ENCODE measurements around the gene ZNF431. TPM values are rescaled to one million over a fixed set of nuclear protein-coding genes. Genes with fewer than 3 reads are reported as not detected.
A peak's percentile ranks its signal among the peaks of the same experiment; 100 is the strongest.
"Not testable (repeated sequence)": the region's sequence is repeated elsewhere in the genome, so short reads cannot be mapped to it uniquely, and the experiment has no call there.

The ZNF431 gene
- total RNA-seq, 2 experiments from 2014 or later, result 16.0 to 20.2 TPM

GRCh38 chr19:21133633-21134032 is 8.2 kb upstream of the ZNF431 start:
- Mint-ChIP-seq H3K27ac (no peak overlapping the region), H3K27me3 (peaks cover 3% of the 10 kb centered on the region), H3K36me3 (no peaks in the 10 kb centered on the region), H3K4me1 (no peaks in the 10 kb centered on the region), H3K9me3 (peaks cover 5% of the 10 kb centered on the region), H3K4me3 (no peak overlapping the region)
- DNase-seq, result no peak

DNA sequence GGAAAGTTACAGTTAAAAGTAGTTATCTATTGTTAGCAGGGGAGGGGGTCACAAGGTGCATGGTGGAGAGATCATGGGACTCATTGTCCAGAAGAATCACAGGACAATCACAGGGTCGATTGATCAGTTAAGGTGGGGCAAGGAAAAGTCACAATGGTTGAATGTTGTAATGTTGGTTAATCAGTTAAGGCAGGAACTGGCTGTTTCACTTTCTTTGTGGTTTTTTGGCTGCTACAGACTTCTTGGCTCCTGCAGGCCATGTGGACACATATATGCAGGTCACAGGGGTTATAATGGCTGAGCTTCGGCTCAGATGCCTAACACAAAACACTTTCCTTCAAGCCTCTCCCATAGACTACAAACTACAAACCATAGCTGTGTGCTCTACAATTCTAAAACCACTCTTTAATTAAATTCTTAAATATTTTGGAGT is 6.9 kb upstream of the ZNF431 start:
- Mint-ChIP-seq H3K27me3 (peaks cover 3% of the 10 kb centered on the region), H3K27ac (no peak overlapping the region), H3K9me3 (peaks cover 5% of the 10 kb centered on the region), H3K36me3 (no peaks in the 10 kb centered on the region), H3K4me3 (no peak overlapping the region), H3K4me1 (no peaks in the 10 kb centered on the region)
- DNase-seq, result no peak

- Mint-ChIP-seq H3K4me3 (no peak overlapping the region), H3K9me3 (peaks cover under 1% of the 10 kb centered on the region)
- DNase-seq, result no peak
These were observed 6.4 kb upstream of the ZNF431 start for GRCh38 chr19:21135433-21135832.

DNA sequence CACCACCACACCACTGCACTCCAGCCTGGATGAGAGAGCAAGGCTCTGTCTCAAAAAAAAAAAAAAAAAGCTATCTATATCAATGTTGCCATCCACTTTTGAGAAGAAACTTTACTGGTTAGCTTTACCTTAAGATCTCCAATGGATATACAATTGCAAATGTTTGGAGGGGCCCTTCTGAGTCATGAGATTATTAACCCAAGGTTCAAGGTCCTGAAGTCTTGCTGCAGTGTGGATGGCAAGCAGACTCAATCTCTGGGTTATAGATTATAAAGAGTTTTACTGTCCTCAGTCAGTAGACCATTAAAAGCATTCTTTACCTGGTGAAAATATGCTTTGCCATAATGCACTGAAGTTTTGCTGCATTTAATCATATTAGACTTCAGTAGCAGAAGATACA is 3.7 kb upstream of the ZNF431 start:
- H3K4me1 Mint-ChIP-seq, result peaks cover 9% of the 10 kb centered on the region
- no peak for DNase-seq
- H3K27me3 Mint-ChIP-seq, result peaks cover 3% of the 10 kb centered on the region
- no peaks in the 10 kb centered on the region for H3K9me3 Mint-ChIP-seq
- no peak overlapping the region for H3K4me3 Mint-ChIP-seq
- no peak overlapping the region for H3K27ac Mint-ChIP-seq
- peaks cover 4% of the 10 kb centered on the region for H3K36me3 Mint-ChIP-seq

More at GRCh38 chr19:21135433-21135832, 6.4 kb upstream of the ZNF431 start:
- Mint-ChIP-seq H3K36me3 (no peaks in the 10 kb centered on the region), H3K27ac (no peak overlapping the region), H3K27me3 (peaks cover 3% of the 10 kb centered on the region), H3K4me1 (no peaks in the 10 kb centered on the region)

GRCh38 chr19:21141006-21141405 is 834 bp upstream of the ZNF431 start:
- H3K27me3 Mint-ChIP-seq, H3K4me3 Mint-ChIP-seq, H3K9me3 Mint-ChIP-seq, DNase-seq: not testable (repeated sequence)
- H3K36me3 Mint-ChIP-seq, result peaks cover 32% of the 10 kb centered on the region
- H3K4me1 Mint-ChIP-seq, result peaks cover 28% of the 10 kb centered on the region
- peak overlapping the region; percentile 17 for H3K27ac Mint-ChIP-seq

DNA sequence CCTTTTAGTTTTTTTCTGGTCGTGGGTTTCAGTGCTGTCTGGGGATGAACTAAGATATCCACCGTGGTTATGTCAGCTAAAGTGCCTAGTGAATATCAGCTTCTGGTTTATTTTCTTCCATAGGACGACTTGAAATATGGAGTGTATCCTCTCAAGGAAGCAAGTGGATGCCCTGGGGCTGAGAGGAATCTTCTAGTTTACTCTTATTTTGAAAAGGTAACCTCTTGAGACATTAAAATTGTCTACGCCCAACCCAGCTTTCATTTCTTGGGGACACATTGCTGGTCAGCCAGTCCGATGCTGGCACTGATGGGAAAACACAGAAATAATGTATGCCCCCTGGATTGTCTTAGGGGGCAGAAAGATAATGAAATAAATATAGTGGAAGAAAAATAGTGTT is 1.6 kb downstream of the ZNF431 start:
- no peak for DNase-seq
- Mint-ChIP-seq H3K4me3 (peak overlapping the region; percentile 52), H3K27ac (no peak overlapping the region), H3K4me1 (peaks cover 39% of the 10 kb centered on the region), H3K27me3 (no peaks in the 10 kb centered on the region), H3K36me3 (peaks cover 54% of the 10 kb centered on the region), H3K9me3 (peaks cover 12% of the 10 kb centered on the region)

DNA sequence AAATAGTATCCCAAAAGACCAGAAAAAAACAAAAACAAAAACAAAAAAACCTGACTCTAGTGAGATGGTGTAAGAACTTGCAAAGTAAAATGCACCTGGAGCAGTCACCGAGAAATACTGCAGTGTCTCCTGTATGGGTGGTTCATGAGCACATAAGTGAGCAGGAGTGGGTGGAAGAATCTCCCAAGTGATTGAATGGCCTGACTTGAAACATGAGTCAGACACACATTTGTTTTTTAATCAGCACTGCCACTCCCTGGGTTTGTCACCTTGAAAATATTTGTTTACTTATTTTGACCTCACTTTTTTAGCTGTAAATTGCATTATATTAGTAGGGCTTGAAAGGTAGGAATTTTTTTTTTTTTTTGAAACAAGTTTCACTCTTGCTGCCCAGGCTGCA is 2.0 kb downstream of the ZNF431 start:
- Mint-ChIP-seq H3K27ac (no peak overlapping the region), H3K9me3 (peaks cover 12% of the 10 kb centered on the region), H3K4me1 (peaks cover 39% of the 10 kb centered on the region), H3K4me3 (no peak overlapping the region), H3K27me3 (no peaks in the 10 kb centered on the region), H3K36me3 (peaks cover 58% of the 10 kb centered on the region)
- DNase-seq, result no peak

DNA sequence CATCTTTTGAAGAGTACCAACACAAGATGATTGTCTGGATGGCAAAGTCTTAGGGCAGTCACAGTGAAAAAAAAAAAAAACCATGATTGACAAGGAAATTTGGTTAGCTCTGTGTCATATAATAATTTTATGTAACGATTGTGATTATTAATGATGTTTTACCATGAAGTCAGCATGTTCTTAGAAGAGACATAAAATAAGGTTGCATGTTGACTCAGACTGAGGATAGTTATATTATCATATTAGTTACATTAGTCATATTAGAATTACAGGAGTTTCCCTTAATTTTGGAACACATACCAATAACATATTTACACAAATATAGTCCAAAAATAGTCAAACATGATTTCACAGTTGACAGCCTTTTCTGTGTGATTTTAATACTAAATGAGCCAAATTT is 5.7 kb downstream of the ZNF431 start:
- peaks cover 93% of the 10 kb centered on the region for H3K36me3 Mint-ChIP-seq
- no peak overlapping the region for H3K4me3 Mint-ChIP-seq
- no peaks in the 10 kb centered on the region for H3K27me3 Mint-ChIP-seq
- peaks cover 43% of the 10 kb centered on the region for H3K4me1 Mint-ChIP-seq
- no peak overlapping the region for H3K27ac Mint-ChIP-seq
- DNase-seq, result no peak
- peaks cover 19% of the 10 kb centered on the region for H3K9me3 Mint-ChIP-seq

GRCh38 chr19:21148681-21149080 is 6.8 kb downstream of the ZNF431 start:
- Mint-ChIP-seq H3K9me3 (peaks cover 19% of the 10 kb centered on the region), H3K4me3 (no peak overlapping the region), H3K4me1 (peaks cover 34% of the 10 kb centered on the region), H3K27ac (no peak overlapping the region), H3K27me3 (no peaks in the 10 kb centered on the region), H3K36me3 (peaks cover 97% of the 10 kb centered on the region)
- DNase-seq, result no peak

- Mint-ChIP-seq H3K9me3 (peaks cover 20% of the 10 kb centered on the region), H3K4me1 (peaks cover 28% of the 10 kb centered on the region), H3K4me3 (no peak overlapping the region), H3K27me3 (no peaks in the 10 kb centered on the region), H3K36me3 (peaks cover 96% of the 10 kb centered on the region), H3K27ac (no peak overlapping the region)
- DNase-seq, result no peak
These were observed 8.0 kb downstream of the ZNF431 start for GRCh38 chr19:21149877-21150276.

GRCh38 chr19:21151460-21151859 is 9.6 kb downstream of the ZNF431 start:
- no peak for DNase-seq
- Mint-ChIP-seq H3K4me3 (no peak overlapping the region), H3K27ac (no peak overlapping the region), H3K27me3 (no peaks in the 10 kb centered on the region), H3K4me1 (peaks cover 25% of the 10 kb centered on the region), H3K9me3 (peaks cover 21% of the 10 kb centered on the region), H3K36me3 (peaks cover 94% of the 10 kb centered on the region)

DNA sequence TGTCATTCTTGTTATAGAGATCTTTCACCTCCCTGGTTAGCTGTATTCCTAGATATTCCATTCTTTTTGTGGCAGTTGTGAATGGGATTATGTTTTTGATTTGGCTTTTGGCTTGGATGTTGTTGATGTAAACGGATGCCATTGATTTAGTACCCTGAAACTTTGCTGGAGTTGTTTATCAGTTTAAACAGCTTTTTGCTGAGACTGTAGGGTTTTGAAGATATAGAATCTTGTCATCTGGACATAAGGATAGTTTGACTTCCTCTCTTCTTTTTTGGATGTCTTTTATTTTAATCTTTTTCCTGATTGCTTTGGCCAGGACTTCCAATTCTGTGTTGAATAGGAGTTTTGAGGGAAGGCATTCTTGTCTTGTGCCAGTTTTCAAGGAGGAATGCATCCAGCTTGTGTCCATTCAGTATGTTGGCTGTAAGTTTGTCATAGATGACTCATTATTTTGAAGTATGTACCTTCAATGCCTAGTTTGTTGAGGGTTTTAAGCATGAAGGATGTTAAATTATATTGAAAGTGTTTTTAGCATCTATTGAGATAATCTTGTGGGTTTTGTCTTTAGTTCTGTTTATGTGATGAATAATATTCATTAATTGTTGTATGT is 16.8 kb downstream of the ZNF431 start:
- Mint-ChIP-seq H3K27ac (no peak overlapping the region), H3K36me3 (peaks cover 81% of the 10 kb centered on the region)

DNA sequence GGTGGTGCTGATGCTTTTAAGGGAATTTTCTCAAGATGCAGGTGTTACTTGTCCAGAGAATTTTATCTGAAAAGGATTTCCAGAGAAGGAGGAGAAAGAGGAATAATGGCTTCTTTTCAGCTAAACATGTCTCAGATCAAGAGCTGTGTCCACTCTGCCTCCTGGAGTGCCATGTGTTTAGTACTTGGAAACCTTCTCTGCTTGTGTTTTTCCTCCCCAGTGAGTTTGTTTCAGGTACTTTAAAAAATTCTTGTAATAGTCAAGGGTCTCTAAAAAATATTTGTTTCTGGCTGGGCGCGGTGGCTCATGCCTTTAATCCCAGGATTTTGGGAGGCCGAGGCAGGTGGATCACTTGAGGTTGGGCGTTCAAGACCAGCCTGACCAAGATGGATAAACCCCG is 22.7 kb downstream of the ZNF431 start:
- no peaks in the 10 kb centered on the region for H3K27me3 Mint-ChIP-seq
- DNase-seq, result no peak
- peaks cover 13% of the 10 kb centered on the region for H3K4me1 Mint-ChIP-seq
- no peak overlapping the region for H3K27ac Mint-ChIP-seq
- peaks cover 6% of the 10 kb centered on the region for H3K9me3 Mint-ChIP-seq
- H3K4me3 Mint-ChIP-seq, result no peak overlapping the region
- peaks cover 73% of the 10 kb centered on the region for H3K36me3 Mint-ChIP-seq

More for the DNA sequence above, 16.8 kb downstream of the ZNF431 start:
- DNase-seq, result no peak
- peaks cover 19% of the 10 kb centered on the region for H3K9me3 Mint-ChIP-seq
- H3K4me3 Mint-ChIP-seq, result no peak overlapping the region
- peaks cover 18% of the 10 kb centered on the region for H3K4me1 Mint-ChIP-seq
- H3K27me3 Mint-ChIP-seq, result no peaks in the 10 kb centered on the region

- Mint-ChIP-seq H3K27ac (no peak overlapping the region), H3K4me1 (peaks cover 9% of the 10 kb centered on the region), H3K4me3 (no peak overlapping the region), H3K27me3 (no peaks in the 10 kb centered on the region), H3K36me3 (peaks cover 69% of the 10 kb centered on the region), H3K9me3 (peaks cover 4% of the 10 kb centered on the region)
- DNase-seq, result no peak
These were observed 24.6 kb downstream of the ZNF431 start for GRCh38 chr19:21166436-21166835.

DNA sequence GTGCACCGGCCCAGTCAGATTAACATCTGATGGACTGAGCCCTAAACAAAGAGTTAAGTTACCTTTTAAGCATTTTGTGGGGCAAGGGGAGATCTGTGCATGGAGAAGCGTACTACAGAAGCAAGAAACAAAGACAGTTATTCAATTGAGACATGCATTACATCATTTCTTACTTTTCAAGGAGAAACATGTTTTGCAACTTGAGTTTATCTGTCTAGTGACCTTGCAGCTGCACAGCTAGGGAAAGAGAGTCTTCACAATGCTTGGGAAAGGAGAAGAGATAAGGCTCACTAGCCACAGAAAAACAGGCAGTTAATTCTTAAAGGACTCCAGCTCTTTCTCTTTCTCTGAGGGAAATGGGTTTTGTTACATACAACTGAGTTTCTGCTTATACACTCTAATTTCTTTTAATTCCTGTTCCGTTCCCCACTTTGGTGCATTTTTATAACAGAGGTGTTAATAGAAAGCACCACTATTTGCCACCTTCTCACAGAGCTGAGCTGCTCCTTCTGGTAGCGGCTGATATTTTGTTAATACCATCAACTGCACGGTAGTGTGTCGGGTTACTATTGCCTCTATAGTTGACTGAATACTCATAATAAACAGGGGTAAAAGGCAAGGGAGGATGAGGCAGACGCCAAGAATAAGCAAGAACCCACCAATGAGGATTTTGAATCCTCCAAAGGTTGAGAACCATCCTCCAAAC is 55.9 kb downstream of the ZNF431 start:
- Mint-ChIP-seq H3K27ac (no peak overlapping the region), H3K27me3 (no peaks in the 10 kb centered on the region), H3K36me3 (no peaks in the 10 kb centered on the region), H3K9me3 (peaks cover 1% of the 10 kb centered on the region), H3K4me1 (no peaks in the 10 kb centered on the region), H3K4me3 (no peak overlapping the region)
- no peak for DNase-seq
